H1 (cell line): ENCODE data around the gene FBXO2. TPM values are rescaled to one million over a fixed set of nuclear protein-coding genes. Genes with fewer than 3 reads are reported as not detected.
A peak's percentile ranks its signal among the peaks of the same experiment; 100 is the strongest.

Experiments used
- CTCF ChIA-PET: fragments of 300-600 bp; sonication (Branson Sonifier 250); formaldehyde crosslinking; loops from one replicate; lab custom pipeline; 2021; ENCODE audit not compliant: partially characterized antibody; lab: Charles Lee
- POLR2A ChIA-PET: fragments of 300-600 bp; sonication (Branson Sonifier 250); formaldehyde crosslinking; loops from one replicate; lab custom pipeline; 2021; ENCODE audit warnings: inconsistent platforms; ENCODE audit not compliant: partially characterized antibody; lab: Charles Lee
- DNase-seq, 2 experiments: peaks; one replicate each; pipeline versions ENCODE4 v3.0.0 to v3.0.0-alpha.2; 2010 to 2022; ENCODE audit warnings: low spot score in 2 of 2, low read depth in 1 of 2, mixed read lengths in 1 of 2
- FAIRE-seq: peaks from 2 replicates; lab custom pipeline; 2011; peaks lifted over from hg19 to GRCh38; lab: Jason Lieb, UNC
- H2AFZ ChIP-seq: 2 replicates; pipeline ENCODE4 v1.8.1; 2012; ENCODE audit warnings: low read length, inconsistent platforms
- H2AK5ac ChIP-seq: 2 replicates; pipeline ENCODE4 v1.6.1; 2013; ENCODE audit warnings: low read depth, low read length
- H2BK120ac ChIP-seq: replicated peaks from 2 replicates; pipeline ENCODE3; 2013; ENCODE audit warnings: low read depth, low read length, inconsistent platforms
- H2BK12ac ChIP-seq: 2 replicates; pipeline ENCODE4 v1.6.1; 2013; ENCODE audit warnings: low read depth, low read length
- H2BK15ac ChIP-seq: 2 replicates; pipeline ENCODE4 v1.6.1; 2013; ENCODE audit warnings: low read length
- H2BK20ac ChIP-seq: 2 replicates; pipeline ENCODE4 v1.6.1; 2013; ENCODE audit warnings: low read length
- H2BK5ac ChIP-seq: 2 replicates; pipeline ENCODE4 v1.6.1; 2013; ENCODE audit warnings: low read depth, low read length
- H3K14ac ChIP-seq: 2 replicates; pipeline ENCODE4 v1.6.1; 2013; ENCODE audit warnings: inconsistent platforms; ENCODE audit not compliant: insufficient read length
- H3K18ac ChIP-seq: 2 replicates; pipeline ENCODE4 v1.6.1; 2013; ENCODE audit warnings: low read length; ENCODE audit errors: extremely low read depth
- H3K23ac ChIP-seq: 2 replicates; pipeline ENCODE4 v1.6.1; 2013; ENCODE audit warnings: inconsistent platforms; ENCODE audit not compliant: insufficient read length
- H3K23me2 ChIP-seq: 2 replicates; pipeline ENCODE4 v1.6.1; 2013; ENCODE audit warnings: low read depth, low read length
- H3K27ac ChIP-seq: 2 replicates; pipeline ENCODE4 v1.6.1; 2011; ENCODE audit warnings: low read depth, low read length, inconsistent platforms
- H3K27me3 ChIP-seq, 4 experiments: replicated peaks in 1 of 4; 1 replicate in 1 of 4; 2 replicates in 3 of 4; pipeline versions ENCODE4 v1.6.1 to v1.8.1; 2011 to 2013; ENCODE audit warnings: low read length in 3 of 4, mild to moderate bottlenecking in 3 of 4, inconsistent platforms in 2 of 4, mixed read lengths in 2 of 4, moderate library complexity in 1 of 4; ENCODE audit not compliant: control insufficient read depth in 3 of 4, insufficient read depth in 3 of 4; ENCODE audit errors: extremely low read depth in 1 of 4
- H3K36me3 ChIP-seq, 4 experiments: 2 replicates each; pipeline versions ENCODE4 v1.6.1 to v1.8.1; 2011 to 2013; ENCODE audit warnings: mild to moderate bottlenecking in 4 of 4, low read length in 3 of 4, moderate library complexity in 2 of 4, control low read depth in 1 of 4, inconsistent platforms in 1 of 4; ENCODE audit not compliant: insufficient read depth in 4 of 4, control insufficient read depth in 2 of 4
- H3K4ac ChIP-seq: replicated peaks from 2 replicates; pipeline ENCODE3; 2013; ENCODE audit warnings: low read length, low read depth, mixed read lengths, inconsistent platforms; ENCODE audit not compliant: insufficient read length
- H3K4me1 ChIP-seq, 4 experiments: replicated peaks in 1 of 4; 1 replicate in 1 of 4; 2 replicates in 3 of 4; pipeline versions ENCODE4 v1.6.1 to v1.8.1; 2011 to 2013; ENCODE audit warnings: low read length in 3 of 4, inconsistent platforms in 2 of 4, mixed read lengths in 1 of 4; ENCODE audit not compliant: insufficient read depth in 4 of 4, control insufficient read depth in 3 of 4
- H3K4me2 ChIP-seq, 2 experiments: 2 replicates each; pipeline versions ENCODE4 v1.6.1 to v1.8.1; 2011 to 2013; ENCODE audit warnings: low read depth in 2 of 2, low read length in 2 of 2, control low read depth in 1 of 2, inconsistent platforms in 1 of 2, mild to moderate bottlenecking in 1 of 2; ENCODE audit not compliant: insufficient read depth in 1 of 2
- H3K4me3 ChIP-seq, 4 experiments: fragments of 200-600, 300-600 bp in 1 of 4; sonication (generic), shearing (Covaris generic), sonication (Bioruptor Twin) in 1 of 4; 2 replicates each; pipeline versions ENCODE4 v1.5.1 to v1.8.1; 2011 to 2016; ENCODE audit warnings: low read length in 4 of 4, low read depth in 3 of 4, control low read depth in 2 of 4, inconsistent platforms in 2 of 4, mild to moderate bottlenecking in 2 of 4, mixed read lengths in 1 of 4, moderate library complexity in 1 of 4; ENCODE audit not compliant: insufficient read depth in 2 of 4; ENCODE audit errors: extremely low read depth in 1 of 4
- H3K56ac ChIP-seq: replicated peaks from 2 replicates; pipeline ENCODE3; 2013; ENCODE audit warnings: low read depth, mild to moderate bottlenecking, mixed read lengths, low read length, inconsistent platforms; ENCODE audit not compliant: insufficient read length
- H3K79me1 ChIP-seq: 2 replicates; pipeline ENCODE4 v1.6.1; 2013; ENCODE audit warnings: low read depth, low read length, control low read depth
- H3K79me2 ChIP-seq, 2 experiments: 2 replicates each; pipeline versions ENCODE4 v1.6.1 to v1.8.1; 2012 to 2013; ENCODE audit warnings: low read length in 2 of 2, mild to moderate bottlenecking in 2 of 2, inconsistent platforms in 1 of 2; ENCODE audit not compliant: insufficient read depth in 2 of 2, control insufficient read depth in 1 of 2
- H3K9ac ChIP-seq, 4 experiments: replicated peaks in 1 of 4; 1 replicate in 1 of 4; 2 replicates in 3 of 4; pipeline versions ENCODE4 v1.6.1 to v1.8.1; 2011 to 2013; ENCODE audit warnings: low read depth in 3 of 4, low read length in 3 of 4, control low read depth in 2 of 4, mild to moderate bottlenecking in 2 of 4, moderate library complexity in 2 of 4, inconsistent platforms in 1 of 4; ENCODE audit errors: extremely low read depth in 1 of 4
- H3K9me3 ChIP-seq, 2 experiments: 2 replicates each; pipeline versions ENCODE4 v1.6.1 to v1.8.1; 2012 to 2013; ENCODE audit warnings: mild to moderate bottlenecking in 2 of 2, moderate library complexity in 2 of 2, control low read depth in 1 of 2, inconsistent platforms in 1 of 2, low read depth in 1 of 2, low read length in 1 of 2, mixed read lengths in 1 of 2; ENCODE audit not compliant: insufficient read depth in 2 of 2
- H4K20me1 ChIP-seq, 2 experiments: replicated peaks in 1 of 2; 2 replicates each; pipeline versions ENCODE3 to v1.8.1; 2011 to 2013; ENCODE audit warnings: inconsistent platforms in 2 of 2, low read length in 2 of 2, mild to moderate bottlenecking in 1 of 2; ENCODE audit not compliant: insufficient read depth in 2 of 2, control insufficient read depth in 1 of 2
- H4K5ac ChIP-seq: 2 replicates; pipeline ENCODE4 v1.6.1; 2013; ENCODE audit warnings: low read length, low read depth, mixed read lengths, inconsistent platforms; ENCODE audit not compliant: insufficient read length
- H4K8ac ChIP-seq: 2 replicates; pipeline ENCODE4 v1.8.0; 2013; ENCODE audit warnings: mild to moderate bottlenecking, moderate library complexity, low read length, inconsistent platforms; ENCODE audit not compliant: insufficient read depth; ENCODE audit errors: extremely low read depth
- H4K91ac ChIP-seq: replicated peaks from 2 replicates; pipeline ENCODE3; 2013; ENCODE audit warnings: low read length, mixed read lengths, inconsistent platforms; ENCODE audit not compliant: insufficient read length
- RAD21 ChIP-seq, 2 experiments: IDR thresholded peaks in 1 of 2; conservative IDR thresholded peaks in 1 of 2; 2 replicates each; pipeline ENCODE4 v1.6.1; 2011; ENCODE audit warnings: low read depth in 2 of 2, low read length in 2 of 2, improper control_type of control experiment in 1 of 2, inconsistent platforms in 1 of 2, mild to moderate bottlenecking in 1 of 2, moderate library complexity in 1 of 2
- TAF1 ChIP-seq: IDR thresholded peaks from 2 replicates; pipeline ENCODE4 v1.6.1; 2011; ENCODE audit warnings: mild to moderate bottlenecking, low read depth, low read length
- WGBS, 2 experiments: shearing (Covaris generic) in 1 of 2; methylation state at CpG; one replicate each; pipeline versions ENCODE4 v1.1.6 to v1.1.7; 2013 to 2015; ENCODE audit warnings: low lambda C conversion rate in 2 of 2, mixed read lengths in 2 of 2, inconsistent platforms in 1 of 2, low coverage in 1 of 2, missing lambda C conversion rate in 1 of 2; ENCODE audit not compliant: insufficient replicate concordance in 2 of 2, insufficient coverage in 1 of 2, insufficient read length in 1 of 2; ENCODE audit errors: extremely low coverage in 1 of 2, missing lambda C conversion rate in 1 of 2; 5-methylcytosine and 5-hydroxymethylcytosine counted together
- polyA plus RNA-seq, 7 experiments: library from polyadenylated mRNA; depleted of rRNA in 3 of 7; stranded (reverse) in 5 of 7; unstranded in 2 of 7; fragments of >200 nt in 5 of 7; fragments of 200-250 nt in 2 of 7; gene quantifications; 1 replicate in 5 of 7; 2 replicates in 1 of 7; 4 replicates in 1 of 7; pipeline versions ENCODE4 v1.2.1 to v1.2.3, GENCODE V29; 2011 to 2013; ENCODE audit warnings: missing spikeins in 2 of 7, mixed read lengths in 2 of 7
- total RNA-seq: library from RNA; stranded (reverse); fragmentation: NEBNext Ultra II Directional; extraction: Animal tissue kit (Norgen Biotek cat#: 25700); gene quantifications from 2 replicates; pipeline ENCODE4 v1.2.1, GENCODE V29; 2021

The FBXO2 gene
- total and polyA plus RNA-seq, 2 of the 8 experiments (the other 6 are each of a cell fraction or from before 2014, with no cell fraction given), result 51.3 to 57.9 TPM

- no peak for DNase-seq
Observed at GRCh38 chr1:11674488-11674887, 20.3 kb upstream of the FBXO2 start.

More at GRCh38 chr1:11674488-11674887, 20.3 kb upstream of the FBXO2 start:
- no peak overlapping the region for H3K4ac ChIP-seq
- H4K5ac ChIP-seq, result no peak overlapping the region
- H3K4me1 ChIP-seq, result no peaks in the 10 kb centered on the region; a peak in 1 of 7 replicates
- H2BK12ac ChIP-seq, result no peak overlapping the region
- H3K4me2 ChIP-seq, result no peak overlapping the region
- no peak overlapping the region for H4K8ac ChIP-seq
- no peak overlapping the region for H3K9ac ChIP-seq
- TF ChIP-seq TAF1 (no peak), RAD21 (IDR thresholded peaks at IDR 0.05 in 1 of 2, conservative IDR thresholded peaks at IDR 0.05 in 1 of 2; ENCODE audit: low read depth in 2 of 2, low read length in 2 of 2) (peak in 1 of 2 experiments; percentile 12; a peak in 1 of 4 replicates)
- TF ChIP-seq, all 59 proteins: peak for 1
- H3K27me3 ChIP-seq, result no peaks in the 10 kb centered on the region
- peaks cover 12% of the 10 kb centered on the region; the same call in 1 of the 2 replicates for H3K79me1 ChIP-seq
- no peaks in the 10 kb centered on the region for H3K23me2 ChIP-seq
- H3K56ac ChIP-seq, result no peak overlapping the region
- H2BK5ac ChIP-seq, result no peak overlapping the region
- no peak overlapping the region for H4K91ac ChIP-seq
- no peak overlapping the region for H3K23ac ChIP-seq
- no peaks in the 10 kb centered on the region for H3K9me3 ChIP-seq
- peaks cover 0 to 15% of the 10 kb centered on the region in 2 experiments; a peak in 2 of 4 replicates for H3K79me2 ChIP-seq
- no peak overlapping the region for H2BK15ac ChIP-seq
- H2BK120ac ChIP-seq, result no peak overlapping the region
- WGBS, 2 experiments, result 98% methylated on average over 11 of the region's 14 CpGs; no CpG with 5 or more reads in 1 of the 2 experiments
- no peak overlapping the region for H2BK20ac ChIP-seq
- H2AK5ac ChIP-seq, result no peak overlapping the region
- H3K14ac ChIP-seq, result no peak overlapping the region
- peaks cover 23 to 42% of the 10 kb centered on the region in 2 experiments for H4K20me1 ChIP-seq
- H3K18ac ChIP-seq, result no peak overlapping the region
- no peak overlapping the region for H2AFZ ChIP-seq
- H3K36me3 ChIP-seq, result peaks cover 43 to 89% (median 60%) of the 10 kb centered on the region in 4 experiments
- H3K4me3 ChIP-seq, result no peak overlapping the region
- no peak for FAIRE-seq
- no peak overlapping the region for H3K27ac ChIP-seq
- ChIA-PET POLR2A (interaction anchor here (1.2 to 32.0 kb wide), 8 partner anchors 2 to 78 kb away, joined by 3 to 1025 read pairs (median 8); partner anchors contain the start of genes DRAXIN, FBXO6 and MAD2L2), CTCF (interaction anchor here (0.7 to 21.6 kb wide), 9 partner anchors 11 to 74 kb away, joined by 3 to 266 read pairs (median 7); partner anchors contain the start of gene FBXO6)
